ENCODE results near the gene TMEM45A. TPM values are rescaled to one million over a fixed set of nuclear protein-coding genes. Genes with fewer than 3 reads are reported as not detected.

Gene TMEM45A
- total RNA-seq, 1 experiment from 2014 or later: 6.6 TPM

DNA sequence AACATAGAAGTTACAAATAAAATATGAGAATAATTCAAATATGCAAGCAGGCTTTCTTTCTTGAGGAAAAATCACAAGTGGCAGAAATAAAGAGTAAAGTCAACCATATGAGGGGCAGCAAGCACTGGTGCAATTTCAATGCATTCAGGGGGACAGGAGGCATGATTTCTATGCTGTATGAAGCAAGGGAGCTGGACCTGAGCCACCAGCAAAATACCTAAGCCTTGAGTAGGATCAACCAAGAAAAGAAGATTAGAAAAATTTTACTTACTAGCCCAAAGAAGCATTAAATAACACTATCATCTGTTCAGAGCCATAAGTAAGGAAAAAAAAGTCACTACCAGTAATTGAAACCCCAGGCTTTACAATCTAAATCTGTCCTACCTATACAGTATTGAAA lies 123.3 kb downstream of the TMEM45A start (continued):
- TF ChIP-seq, protein P1, sequence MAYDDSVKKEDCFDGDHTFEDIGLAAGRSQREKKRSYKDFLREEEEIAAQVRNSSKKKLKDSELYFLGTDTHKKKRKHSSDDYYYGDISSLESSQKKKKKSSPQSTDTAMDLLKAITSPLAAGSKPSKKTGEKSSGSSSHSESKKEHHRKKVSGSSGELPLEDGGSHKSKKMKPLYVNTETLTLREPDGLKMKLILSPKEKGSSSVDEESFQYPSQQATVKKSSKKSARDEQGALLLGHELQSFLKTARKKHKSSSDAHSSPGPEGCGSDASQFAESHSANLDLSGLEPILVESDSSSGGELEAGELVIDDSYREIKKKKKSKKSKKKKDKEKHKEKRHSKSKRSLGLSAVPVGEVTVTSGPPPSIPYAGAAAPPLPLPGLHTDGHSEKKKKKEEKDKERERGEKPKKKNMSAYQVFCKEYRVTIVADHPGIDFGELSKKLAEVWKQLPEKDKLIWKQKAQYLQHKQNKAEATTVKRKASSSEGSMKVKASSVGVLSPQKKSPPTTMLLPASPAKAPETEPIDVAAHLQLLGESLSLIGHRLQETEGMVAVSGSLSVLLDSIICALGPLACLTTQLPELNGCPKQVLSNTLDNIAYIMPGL (CRISPR knock-in tag; IDR thresholded peaks at IDR 0.05): no peak
- TF ChIP-seq, protein P2, sequence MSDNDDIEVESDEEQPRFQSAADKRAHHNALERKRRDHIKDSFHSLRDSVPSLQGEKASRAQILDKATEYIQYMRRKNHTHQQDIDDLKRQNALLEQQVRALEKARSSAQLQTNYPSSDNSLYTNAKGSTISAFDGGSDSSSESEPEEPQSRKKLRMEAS (CRISPR knock-in tag; IDR thresholded peaks at IDR 0.05): no peak
- TF ChIP-seq NFYB (CRISPR knock-in tag; conservative IDR thresholded peaks at IDR 0.05; ENCODE audit: low read depth) (no peak), FOXJ3 (CRISPR knock-in tag; IDR thresholded peaks at IDR 0.05; ENCODE audit: borderline replicate concordance) (no peak), ESRRA (CRISPR knock-in tag; IDR thresholded peaks at IDR 0.05; ENCODE audit: borderline replicate concordance) (no peak), JUN (CRISPR knock-in tag; IDR thresholded peaks at IDR 0.05) (no peak), NR3C1 (CRISPR knock-in tag; conservative IDR thresholded peaks at IDR 0.05; ENCODE audit: low read depth) (no peak)
- TF ChIP-seq, protein P3, sequence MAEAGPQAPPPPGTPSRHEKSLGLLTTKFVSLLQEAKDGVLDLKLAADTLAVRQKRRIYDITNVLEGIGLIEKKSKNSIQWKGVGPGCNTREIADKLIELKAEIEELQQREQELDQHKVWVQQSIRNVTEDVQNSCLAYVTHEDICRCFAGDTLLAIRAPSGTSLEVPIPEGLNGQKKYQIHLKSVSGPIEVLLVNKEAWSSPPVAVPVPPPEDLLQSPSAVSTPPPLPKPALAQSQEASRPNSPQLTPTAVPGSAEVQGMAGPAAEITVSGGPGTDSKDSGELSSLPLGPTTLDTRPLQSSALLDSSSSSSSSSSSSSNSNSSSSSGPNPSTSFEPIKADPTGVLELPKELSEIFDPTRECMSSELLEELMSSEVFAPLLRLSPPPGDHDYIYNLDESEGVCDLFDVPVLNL (CRISPR knock-in tag; IDR thresholded peaks at IDR 0.05; ENCODE audit: borderline replicate concordance, low read depth): no peak
- TF ChIP-seq, protein P4, sequence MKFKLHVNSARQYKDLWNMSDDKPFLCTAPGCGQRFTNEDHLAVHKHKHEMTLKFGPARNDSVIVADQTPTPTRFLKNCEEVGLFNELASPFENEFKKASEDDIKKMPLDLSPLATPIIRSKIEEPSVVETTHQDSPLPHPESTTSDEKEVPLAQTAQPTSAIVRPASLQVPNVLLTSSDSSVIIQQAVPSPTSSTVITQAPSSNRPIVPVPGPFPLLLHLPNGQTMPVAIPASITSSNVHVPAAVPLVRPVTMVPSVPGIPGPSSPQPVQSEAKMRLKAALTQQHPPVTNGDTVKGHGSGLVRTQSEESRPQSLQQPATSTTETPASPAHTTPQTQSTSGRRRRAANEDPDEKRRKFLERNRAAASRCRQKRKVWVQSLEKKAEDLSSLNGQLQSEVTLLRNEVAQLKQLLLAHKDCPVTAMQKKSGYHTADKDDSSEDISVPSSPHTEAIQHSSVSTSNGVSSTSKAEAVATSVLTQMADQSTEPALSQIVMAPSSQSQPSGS (CRISPR knock-in tag; IDR thresholded peaks at IDR 0.05; ENCODE audit: borderline replicate concordance, low read depth): no peak
- TF ChIP-seq, protein P5, sequence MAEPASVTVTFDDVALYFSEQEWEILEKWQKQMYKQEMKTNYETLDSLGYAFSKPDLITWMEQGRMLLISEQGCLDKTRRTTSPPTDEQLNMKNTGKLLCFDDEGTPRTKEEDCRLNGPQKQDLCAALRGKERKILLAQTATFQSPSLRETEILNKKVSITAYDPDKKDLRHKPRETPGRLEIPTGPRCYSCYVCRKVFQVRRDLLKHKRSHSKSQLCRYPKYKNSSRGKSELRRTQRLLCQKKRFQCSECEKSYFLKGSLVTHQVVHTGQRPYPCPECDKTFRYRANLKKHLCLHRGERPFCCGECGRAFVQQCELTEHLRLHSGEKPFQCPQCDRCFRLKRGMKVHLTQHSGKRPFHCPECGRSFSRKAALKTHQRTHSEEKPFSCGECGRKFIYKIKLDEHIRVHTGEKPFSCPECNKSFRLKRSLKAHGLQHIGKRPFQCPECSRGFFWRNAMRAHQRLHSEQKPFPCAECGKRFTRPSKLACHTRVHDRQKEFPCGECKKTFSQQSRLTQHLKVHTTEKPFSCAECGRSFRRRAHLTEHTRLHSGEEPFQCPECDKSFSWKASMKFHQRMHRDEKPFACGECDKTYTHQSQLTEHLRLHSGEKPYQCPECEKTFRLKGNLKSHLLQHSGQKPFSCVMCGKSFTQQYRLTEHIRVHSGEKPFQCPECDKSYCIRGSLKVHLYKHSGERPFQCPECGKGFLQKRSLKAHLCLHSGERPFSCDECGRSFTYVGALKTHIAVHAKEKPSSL (CRISPR knock-in tag; conservative IDR thresholded peaks at IDR 0.05): no peak
- TF ChIP-seq, protein P6, sequence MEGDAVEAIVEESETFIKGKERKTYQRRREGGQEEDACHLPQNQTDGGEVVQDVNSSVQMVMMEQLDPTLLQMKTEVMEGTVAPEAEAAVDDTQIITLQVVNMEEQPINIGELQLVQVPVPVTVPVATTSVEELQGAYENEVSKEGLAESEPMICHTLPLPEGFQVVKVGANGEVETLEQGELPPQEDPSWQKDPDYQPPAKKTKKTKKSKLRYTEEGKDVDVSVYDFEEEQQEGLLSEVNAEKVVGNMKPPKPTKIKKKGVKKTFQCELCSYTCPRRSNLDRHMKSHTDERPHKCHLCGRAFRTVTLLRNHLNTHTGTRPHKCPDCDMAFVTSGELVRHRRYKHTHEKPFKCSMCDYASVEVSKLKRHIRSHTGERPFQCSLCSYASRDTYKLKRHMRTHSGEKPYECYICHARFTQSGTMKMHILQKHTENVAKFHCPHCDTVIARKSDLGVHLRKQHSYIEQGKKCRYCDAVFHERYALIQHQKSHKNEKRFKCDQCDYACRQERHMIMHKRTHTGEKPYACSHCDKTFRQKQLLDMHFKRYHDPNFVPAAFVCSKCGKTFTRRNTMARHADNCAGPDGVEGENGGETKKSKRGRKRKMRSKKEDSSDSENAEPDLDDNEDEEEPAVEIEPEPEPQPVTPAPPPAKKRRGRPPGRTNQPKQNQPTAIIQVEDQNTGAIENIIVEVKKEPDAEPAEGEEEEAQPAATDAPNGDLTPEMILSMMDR (IDR thresholded peaks at IDR 0.05): no peak

DNA sequence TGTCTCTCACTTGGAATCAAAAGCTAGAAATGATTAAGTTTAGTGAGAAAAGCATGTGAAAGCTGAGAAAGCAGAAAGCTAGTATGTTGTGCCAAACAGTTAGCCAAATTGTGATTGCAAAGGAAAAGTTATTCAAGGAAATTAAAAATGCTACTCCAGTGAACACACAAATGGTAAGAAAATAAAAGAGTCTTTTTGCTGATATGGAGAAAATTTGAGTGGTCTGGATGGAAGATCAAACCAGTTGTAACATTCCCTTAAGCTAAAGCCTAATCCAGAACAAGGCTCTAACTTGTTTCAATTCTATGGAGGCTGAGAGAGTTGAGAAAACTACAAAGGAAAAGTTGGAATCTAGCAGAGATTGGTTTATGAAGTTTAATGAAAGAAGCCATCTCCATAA lies 128.8 kb downstream of the TMEM45A start:
- no peaks in the 10 kb centered on the region for H3K27me3 Mint-ChIP-seq (ENCODE audit: low read depth)
- no peak for ATAC-seq
- no peak for TF ChIP-seq SOX15 (CRISPR knock-in tag; IDR thresholded peaks at IDR 0.05)
- TF ChIP-seq, protein P7, sequence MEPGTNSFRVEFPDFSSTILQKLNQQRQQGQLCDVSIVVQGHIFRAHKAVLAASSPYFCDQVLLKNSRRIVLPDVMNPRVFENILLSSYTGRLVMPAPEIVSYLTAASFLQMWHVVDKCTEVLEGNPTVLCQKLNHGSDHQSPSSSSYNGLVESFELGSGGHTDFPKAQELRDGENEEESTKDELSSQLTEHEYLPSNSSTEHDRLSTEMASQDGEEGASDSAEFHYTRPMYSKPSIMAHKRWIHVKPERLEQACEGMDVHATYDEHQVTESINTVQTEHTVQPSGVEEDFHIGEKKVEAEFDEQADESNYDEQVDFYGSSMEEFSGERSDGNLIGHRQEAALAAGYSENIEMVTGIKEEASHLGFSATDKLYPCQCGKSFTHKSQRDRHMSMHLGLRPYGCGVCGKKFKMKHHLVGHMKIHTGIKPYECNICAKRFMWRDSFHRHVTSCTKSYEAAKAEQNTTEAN (CRISPR knock-in tag; IDR thresholded peaks at IDR 0.05): no peak
- TF ChIP-seq NR2C2 (CRISPR knock-in tag; IDR thresholded peaks at IDR 0.05): no peak
- no peak for TF ChIP-seq TP53 (CRISPR knock-in tag; IDR thresholded peaks at IDR 0.05)
- TF ChIP-seq PRRX2 (CRISPR knock-in tag; IDR thresholded peaks at IDR 0.05): no peak
- no peak for TF ChIP-seq ZNF138 (CRISPR knock-in tag; conservative IDR thresholded peaks at IDR 0.05)
- TF ChIP-seq FOXJ3 (CRISPR knock-in tag; IDR thresholded peaks at IDR 0.05; ENCODE audit: borderline replicate concordance): no peak
- TF ChIP-seq, protein P8, sequence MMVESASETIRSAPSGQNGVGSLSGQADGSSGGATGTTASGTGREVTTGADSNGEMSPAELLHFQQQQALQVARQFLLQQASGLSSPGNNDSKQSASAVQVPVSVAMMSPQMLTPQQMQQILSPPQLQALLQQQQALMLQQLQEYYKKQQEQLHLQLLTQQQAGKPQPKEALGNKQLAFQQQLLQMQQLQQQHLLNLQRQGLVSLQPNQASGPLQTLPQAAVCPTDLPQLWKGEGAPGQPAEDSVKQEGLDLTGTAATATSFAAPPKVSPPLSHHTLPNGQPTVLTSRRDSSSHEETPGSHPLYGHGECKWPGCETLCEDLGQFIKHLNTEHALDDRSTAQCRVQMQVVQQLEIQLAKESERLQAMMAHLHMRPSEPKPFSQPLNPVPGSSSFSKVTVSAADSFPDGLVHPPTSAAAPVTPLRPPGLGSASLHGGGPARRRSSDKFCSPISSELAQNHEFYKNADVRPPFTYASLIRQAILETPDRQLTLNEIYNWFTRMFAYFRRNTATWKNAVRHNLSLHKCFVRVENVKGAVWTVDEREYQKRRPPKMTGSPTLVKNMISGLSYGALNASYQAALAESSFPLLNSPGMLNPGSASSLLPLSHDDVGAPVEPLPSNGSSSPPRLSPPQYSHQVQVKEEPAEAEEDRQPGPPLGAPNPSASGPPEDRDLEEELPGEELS (CRISPR knock-in tag; IDR thresholded peaks at IDR 0.05): no peak
- TF ChIP-seq ZNF263 (CRISPR knock-in tag; IDR thresholded peaks at IDR 0.05; ENCODE audit: low read depth): no peak
- TF ChIP-seq SP1 (CRISPR knock-in tag; conservative IDR thresholded peaks at IDR 0.05): no peak
- TF ChIP-seq, protein P9, sequence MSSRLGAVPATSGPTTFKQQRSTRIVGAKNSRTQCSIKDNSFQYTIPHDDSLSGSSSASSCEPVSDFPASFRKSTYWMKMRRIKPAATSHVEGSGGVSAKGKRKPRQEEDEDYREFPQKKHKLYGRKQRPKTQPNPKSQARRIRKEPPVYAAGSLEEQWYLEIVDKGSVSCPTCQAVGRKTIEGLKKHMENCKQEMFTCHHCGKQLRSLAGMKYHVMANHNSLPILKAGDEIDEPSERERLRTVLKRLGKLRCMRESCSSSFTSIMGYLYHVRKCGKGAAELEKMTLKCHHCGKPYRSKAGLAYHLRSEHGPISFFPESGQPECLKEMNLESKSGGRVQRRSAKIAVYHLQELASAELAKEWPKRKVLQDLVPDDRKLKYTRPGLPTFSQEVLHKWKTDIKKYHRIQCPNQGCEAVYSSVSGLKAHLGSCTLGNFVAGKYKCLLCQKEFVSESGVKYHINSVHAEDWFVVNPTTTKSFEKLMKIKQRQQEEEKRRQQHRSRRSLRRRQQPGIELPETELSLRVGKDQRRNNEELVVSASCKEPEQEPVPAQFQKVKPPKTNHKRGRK (CRISPR knock-in tag; IDR thresholded peaks at IDR 0.05; ENCODE audit: borderline replicate concordance): no peak
- TF ChIP-seq EMX1 (CRISPR knock-in tag; IDR thresholded peaks at IDR 0.05): no peak
- TF ChIP-seq ZNF396 (CRISPR knock-in tag; IDR thresholded peaks at IDR 0.05; ENCODE audit: borderline replicate concordance): no peak
- TF ChIP-seq JUN (CRISPR knock-in tag; IDR thresholded peaks at IDR 0.05): no peak

More for the DNA sequence above, 128.8 kb downstream of the TMEM45A start:
- Mint-ChIP-seq H3K27ac (no peak overlapping the region), H3K4me3 (no peak overlapping the region), H3K4me1 (no peaks in the 10 kb centered on the region), H3K36me3 (no peaks in the 10 kb centered on the region), H3K9me3 (peaks cover 17% of the 10 kb centered on the region)
- ChIA-PET POLR2A (no interaction called here), CTCF (interaction anchor here (0.7 to 1.2 kb wide), 2 partner anchors 29 to 159 kb away, joined by 3 to 4 read pairs; no protein-coding TSS in a partner anchor)
- DNase-seq (ENCODE audit: low spot score): no peak
